K562 (cell line): ENCODE data around the gene TCF12. TPM values are rescaled to one million over a fixed set of nuclear protein-coding genes. Genes with fewer than 3 reads are reported as not detected.

ENCODE experiments used
- ARID1B ChIP-seq: fragments of 450-650 bp; IDR thresholded peaks from 2 replicates; pipeline ENCODE4 v1.6.1; 2016; ENCODE audit warnings: antibody characterized with exemption, mild to moderate bottlenecking, inconsistent platforms
- ARNT ChIP-seq, 2 experiments: fragments of 450-650 bp; IDR thresholded peaks; 2 replicates each; pipeline ENCODE4 v1.6.1; 2016; ENCODE audit warnings: mild to moderate bottlenecking in 1 of 2
- EGR1 ChIP-seq: fragments of 450-650 bp; conservative IDR thresholded peaks from 2 replicates; pipeline ENCODE4 v1.6.1; 2017; ENCODE audit warnings: mild to moderate bottlenecking
- ETV1 ChIP-seq: fragments of 450-650 bp; conservative IDR thresholded peaks from 2 replicates; pipeline ENCODE4 v1.6.1; 2016; ENCODE audit warnings: missing genetic modification characterization, control low read depth, low read depth, missing compliant biosample characterization
- GATA2 ChIP-seq: sonication (generic); formaldehyde crosslinking; IDR thresholded peaks from 2 replicates; pipeline ENCODE4 v1.4.0; 2020; ENCODE audit warnings: mild to moderate bottlenecking, missing genetic modification reagents
- GATAD2B ChIP-seq: fragments of 450-650 bp; IDR thresholded peaks from 2 replicates; pipeline ENCODE4 v1.6.1; 2017; ENCODE audit warnings: mild to moderate bottlenecking, borderline replicate concordance
- KAT7 ChIP-seq: sonication (generic); formaldehyde crosslinking; IDR thresholded peaks from 2 replicates; pipeline ENCODE4 v1.8.0; 2022; ENCODE audit warnings: missing genetic modification reagents, mild to moderate bottlenecking, borderline replicate concordance
- KDM1A ChIP-seq, 2 experiments: fragments of 450-650 bp; IDR thresholded peaks; 2 replicates each; pipeline ENCODE4 v1.6.1; 2016; ENCODE audit warnings: mild to moderate bottlenecking in 2 of 2
- KDM5B ChIP-seq: fragments of 200-600 bp; sonication (generic); IDR thresholded peaks from 2 replicates; pipeline ENCODE4 v1.6.1; 2012; ENCODE audit warnings: low read depth, mild to moderate bottlenecking, moderate library complexity, low read length, control low read depth, inconsistent platforms; ENCODE audit not compliant: insufficient replicate concordance
- MCM5 ChIP-seq: fragments of 450-650 bp; IDR thresholded peaks from 2 replicates; pipeline ENCODE4 v1.6.1; 2016; ENCODE audit warnings: low read depth
- MEF2A ChIP-seq: IDR thresholded peaks from 2 replicates; pipeline ENCODE4 v1.6.1; 2011; ENCODE audit warnings: low read depth, mild to moderate bottlenecking, low read length, moderate library complexity; ENCODE audit not compliant: control insufficient read depth
- MLLT1 ChIP-seq, 2 experiments: fragments of 450-650 bp; IDR thresholded peaks; 2 replicates each; pipeline ENCODE4 v1.6.1; 2016
- NFRKB ChIP-seq: fragments of 450-650 bp; IDR thresholded peaks from 2 replicates; pipeline ENCODE4 v1.6.1; 2016; ENCODE audit warnings: low read depth
- NR2C1 ChIP-seq, 2 experiments: fragments of 450-650 bp; IDR thresholded peaks; 2 replicates each; pipeline ENCODE4 v1.6.1; 2017; ENCODE audit warnings: mild to moderate bottlenecking in 2 of 2, antibody characterized with exemption in 1 of 2, inconsistent platforms in 1 of 2, missing compliant biosample characterization in 1 of 2, missing genetic modification characterization in 1 of 2
- PTBP1 ChIP-seq: fragments of 200-400 bp; formaldehyde crosslinking; IDR thresholded peaks from 2 replicates; pipeline ENCODE4 v1.6.1; 2017; ENCODE audit warnings: low read depth, low read length
- PURB ChIP-seq: sonication (generic); formaldehyde crosslinking; IDR thresholded peaks from 2 replicates; pipeline ENCODE4 v1.9.0; 2021; ENCODE audit warnings: low read depth, mild to moderate bottlenecking, missing genetic modification reagents
- TAF1 ChIP-seq: IDR thresholded peaks from 2 replicates; pipeline ENCODE4 v1.6.1; 2011; ENCODE audit warnings: mild to moderate bottlenecking, low read length, moderate library complexity; ENCODE audit not compliant: insufficient read depth, control insufficient read depth, severe bottlenecking; ENCODE audit errors: extremely low read depth
- TARDBP ChIP-seq: fragments of 450-650 bp; IDR thresholded peaks from 2 replicates; pipeline ENCODE4 v1.6.1; 2016
- TOE1 ChIP-seq, 2 experiments: fragments of 450-650 bp in 1 of 2; sonication (generic) in 1 of 2; formaldehyde crosslinking in 1 of 2; IDR thresholded peaks; 2 replicates each; pipeline versions ENCODE4 v1.7.1 to v1.8.0; 2016 to 2022; ENCODE audit warnings: borderline replicate concordance in 2 of 2, mild to moderate bottlenecking in 2 of 2, antibody characterized with exemption in 1 of 2, inconsistent platforms in 1 of 2, low read depth in 1 of 2, missing genetic modification reagents in 1 of 2, moderate library complexity in 1 of 2
- ZNF133 ChIP-seq: fragments of 250-450 bp; sonication (Bioruptor Pico); IDR thresholded peaks from 2 replicates; pipeline ENCODE4 v1.4.0; 2020; ENCODE audit warnings: mild to moderate bottlenecking
- ZNF408 ChIP-seq: fragments of 250-450 bp; sonication (Bioruptor Pico); IDR thresholded peaks from 2 replicates; pipeline ENCODE4 v1.4.0; 2020; ENCODE audit warnings: low read depth, mild to moderate bottlenecking, moderate library complexity
- polyA plus RNA-seq, 8 experiments: library from polyadenylated mRNA; depleted of rRNA in 4 of 8; stranded (reverse) in 5 of 8; unstranded in 3 of 8; fragments of >200 nt; fragmentation: Nextera tagmentation in 2 of 8; fragmentation: Illumina TruSeq in 1 of 8; extraction: Ambion mirVana in 2 of 8; extraction: Trizol in 1 of 8; gene quantifications; 2 replicates each; pipeline versions ENCODE4 v1.2.1 to v1.2.3, GENCODE V29; 2011 to 2014; ENCODE audit warnings: inconsistent platforms in 1 of 8, missing spikeins in 1 of 8
- total RNA-seq, 7 experiments: library from RNA; depleted of rRNA in 6 of 7; stranded (reverse); fragments of >200 nt in 6 of 7; fragmentation: Illumina TruSeq in 2 of 7; extraction: Trizol in 2 of 7; gene quantifications; 2 replicates each; pipeline versions ENCODE4 v1.2.1 to v1.2.3, GENCODE V29; 2011 to 2021; ENCODE audit warnings: low replicate concordance in 1 of 7
- TF ChIP-seq, protein P1 (sequence below), 3 experiments: fragments of 200-800 bp in 1 of 3; sonication (Bioruptor generic) in 1 of 3; sonication (generic) in 1 of 3; formaldehyde crosslinking in 1 of 3; IDR thresholded peaks; 2 replicates each; pipeline versions ENCODE4 v1.6.1 to v1.8.0; 2016 to 2022; ENCODE audit warnings: mild to moderate bottlenecking in 2 of 3, missing compliant biosample characterization in 2 of 3, missing genetic modification characterization in 2 of 3, missing genetic modification reagents in 1 of 3
- TF ChIP-seq, protein P2 (sequence below): fragments of 450-650 bp; IDR thresholded peaks from 2 replicates; pipeline ENCODE4 v1.7.0; 2016; ENCODE audit warnings: borderline replicate concordance

TCF12 gene
- total and polyA plus RNA-seq, 9 of the 15 experiments (the other 6 are each of a cell fraction or from before 2014, with no cell fraction given), result 10.5 to 132 (median 52.9) TPM

DNA sequence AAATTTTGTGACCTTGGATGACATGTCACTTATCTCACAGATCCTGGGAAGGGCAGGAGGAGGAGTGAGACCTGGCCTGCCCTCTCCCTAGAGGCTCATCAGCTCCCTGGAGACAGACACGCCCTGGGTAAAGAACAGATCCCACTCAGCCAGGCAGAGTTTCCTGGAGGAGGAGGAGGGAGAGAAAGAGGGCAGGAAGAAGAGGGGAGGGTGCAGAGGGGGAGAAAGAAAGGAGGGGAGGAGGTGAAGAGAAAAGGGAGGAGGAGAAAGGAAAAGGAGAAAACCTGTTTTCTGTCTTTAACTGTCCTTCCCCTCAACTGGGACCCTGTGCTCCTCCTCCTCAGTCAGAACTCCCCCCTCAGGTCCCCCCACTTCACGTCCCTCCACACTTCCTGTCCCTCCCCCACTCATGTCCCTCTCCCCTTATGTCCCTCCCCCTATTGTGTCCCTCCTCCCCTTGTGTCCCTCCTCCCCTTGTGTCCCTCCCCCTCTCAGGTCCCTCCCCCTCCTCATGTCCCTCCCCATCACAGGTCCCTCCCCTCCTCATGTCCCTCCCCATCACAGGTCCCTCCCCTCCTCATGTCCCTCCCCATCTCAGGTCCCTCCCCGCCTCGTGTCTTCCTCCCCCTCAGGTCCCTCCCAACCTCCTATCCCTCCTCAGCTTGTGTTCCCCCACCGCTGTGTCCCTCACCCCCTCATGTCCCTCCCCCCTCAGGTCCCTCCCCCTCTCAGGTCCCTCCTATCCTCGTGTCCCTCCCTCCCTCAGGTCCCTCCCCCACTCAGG, 405.6 kb downstream of the TCF12 start (continued):
- TF ChIP-seq EGR1 (peak; percentile 50; the same call in 1 of the 2 replicates), MEF2A (no peak), ARNT (IDR thresholded peaks at IDR 0.05) (peak; percentile 64 to 88; a peak in 3 of 4 replicates), PURB (CRISPR knock-in tag) (no peak), MLLT1 (IDR thresholded peaks at IDR 0.05) (peak; percentile 75 to 89; a peak in 3 of 4 replicates), ZNF408 (CRISPR knock-in tag) (no peak), KDM1A (IDR thresholded peaks at IDR 0.05) (peak in 1 of 2 experiments; percentile 84; a peak in 2 of 4 replicates), ZNF133 (no peak), MCM5 (no peak), TARDBP (peak; percentile 33; the same call in 1 of the 2 replicates), PTBP1 (no peak), ETV1 (tag) (peak; percentile 89), TAF1 (peak; percentile 41), NR2C1 (IDR thresholded peaks at IDR 0.05) (0 out of 2 replicates have a peak, but pooled peaks have one; percentile 20), NR2C1 (tag; IDR thresholded peaks at IDR 0.05) (no peak), NFRKB (peak; percentile 28; the same call in 1 of the 2 replicates), KDM5B (no peak), TOE1 (IDR thresholded peaks at IDR 0.05; ENCODE audit: borderline replicate concordance) (peak; percentile 86), TOE1 (CRISPR knock-in tag; IDR thresholded peaks at IDR 0.05; ENCODE audit: borderline replicate concordance, low read depth) (no peak), KAT7 (CRISPR knock-in tag) (no peak), GATAD2B (0 out of 2 replicates have a peak, but pooled peaks have one; percentile 56), GATA2 (CRISPR knock-in tag) (peak; percentile 57; the same call in 1 of the 2 replicates), ARID1B (peak; percentile 81)
- TF ChIP-seq, protein P1, sequence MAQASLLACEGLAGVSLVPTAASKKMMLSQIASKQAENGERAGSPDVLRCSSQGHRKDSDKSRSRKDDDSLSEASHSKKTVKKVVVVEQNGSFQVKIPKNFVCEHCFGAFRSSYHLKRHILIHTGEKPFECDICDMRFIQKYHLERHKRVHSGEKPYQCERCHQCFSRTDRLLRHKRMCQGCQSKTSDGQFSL (CRISPR knock-in tag; IDR thresholded peaks at IDR 0.05), result peak; percentile 71; the same call in 1 of the 2 replicates
- TF ChIP-seq, protein P1 (tag; IDR thresholded peaks at IDR 0.05), result peak in 1 of 2 experiments; percentile 68; a peak in 1 of 4 replicates
- TF ChIP-seq, protein P2, sequence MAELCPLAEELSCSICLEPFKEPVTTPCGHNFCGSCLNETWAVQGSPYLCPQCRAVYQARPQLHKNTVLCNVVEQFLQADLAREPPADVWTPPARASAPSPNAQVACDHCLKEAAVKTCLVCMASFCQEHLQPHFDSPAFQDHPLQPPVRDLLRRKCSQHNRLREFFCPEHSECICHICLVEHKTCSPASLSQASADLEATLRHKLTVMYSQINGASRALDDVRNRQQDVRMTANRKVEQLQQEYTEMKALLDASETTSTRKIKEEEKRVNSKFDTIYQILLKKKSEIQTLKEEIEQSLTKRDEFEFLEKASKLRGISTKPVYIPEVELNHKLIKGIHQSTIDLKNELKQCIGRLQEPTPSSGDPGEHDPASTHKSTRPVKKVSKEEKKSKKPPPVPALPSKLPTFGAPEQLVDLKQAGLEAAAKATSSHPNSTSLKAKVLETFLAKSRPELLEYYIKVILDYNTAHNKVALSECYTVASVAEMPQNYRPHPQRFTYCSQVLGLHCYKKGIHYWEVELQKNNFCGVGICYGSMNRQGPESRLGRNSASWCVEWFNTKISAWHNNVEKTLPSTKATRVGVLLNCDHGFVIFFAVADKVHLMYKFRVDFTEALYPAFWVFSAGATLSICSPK, result no peak; the same call in 1 of the 2 replicates
